Mucosa of rectum (tissue), 2 donors: Measurements from ENCODE around the gene NFIC.

Source experiments
- H3K27ac ChIP-seq, 2 donors: one replicate each; pipeline ENCODE4 v1.7.0; 2013; ENCODE audit warnings: inconsistent platforms in 2 of 2, low read depth in 2 of 2, low read length in 2 of 2
- H3K27me3 ChIP-seq, 2 donors: one replicate each; pipeline ENCODE4 v1.7.0; 2013; ENCODE audit warnings: low read length in 2 of 2; ENCODE audit not compliant: control insufficient read depth in 2 of 2, insufficient read depth in 2 of 2
- H3K36me3 ChIP-seq, 2 donors: one replicate each; pipeline ENCODE4 v1.7.0; 2013; ENCODE audit warnings: low read length in 2 of 2; ENCODE audit not compliant: control insufficient read depth in 2 of 2, insufficient read depth in 2 of 2
- H3K4me1 ChIP-seq, 2 donors: one replicate each; pipeline ENCODE4 v1.7.0; 2013; ENCODE audit warnings: low read length in 2 of 2, mild to moderate bottlenecking in 1 of 2; ENCODE audit not compliant: control insufficient read depth in 2 of 2, insufficient read depth in 2 of 2
- H3K4me3 ChIP-seq, 2 donors: one replicate each; pipeline ENCODE4 v1.7.0; 2013; ENCODE audit warnings: low read length in 2 of 2
- H3K9ac ChIP-seq, 2 donors: one replicate each; pipeline ENCODE4 v1.7.0; 2013; ENCODE audit warnings: low read length in 2 of 2, low read depth in 1 of 2, mild to moderate bottlenecking in 1 of 2
- H3K9me3 ChIP-seq, 2 donors: one replicate each; pipeline ENCODE4 v1.7.0; 2013; ENCODE audit warnings: low read length in 2 of 2; ENCODE audit not compliant: control insufficient read depth in 2 of 2
- donor health status: healthy.
- donor health status: Normal muscosa, but diverticular disease.

The NFIC gene

GRCh38 chr19:3477506-3477905 is 111.1 kb downstream of the NFIC start:
- Histone ChIP-seq H3K9me3 (no peaks in the 10 kb centered on the region), H3K27me3 (no peaks in the 10 kb centered on the region), H3K36me3 (no peaks in the 10 kb centered on the region), H3K4me1 (peaks cover 17 to 18% of the 10 kb centered on the region in 2 donors), H3K9ac (no peak overlapping the region), H3K27ac (no peak overlapping the region), H3K4me3 (no peak overlapping the region)

GRCh38 chr19:3477951-3478350 is 111.6 kb downstream of the NFIC start:
- Histone ChIP-seq H3K9me3 (no peaks in the 10 kb centered on the region), H3K27me3 (no peaks in the 10 kb centered on the region), H3K36me3 (no peaks in the 10 kb centered on the region), H3K4me1 (peaks cover 17 to 18% of the 10 kb centered on the region in 2 donors), H3K9ac (no peak overlapping the region), H3K27ac (no peak overlapping the region), H3K4me3 (no peak overlapping the region)

- Histone ChIP-seq H3K27ac (no peak overlapping the region), H3K27me3 (no peaks in the 10 kb centered on the region), H3K4me1 (peaks cover 17 to 18% of the 10 kb centered on the region in 2 donors), H3K4me3 (no peak overlapping the region), H3K9ac (no peak overlapping the region), H3K9me3 (no peaks in the 10 kb centered on the region), H3K36me3 (no peaks in the 10 kb centered on the region)
Measured at GRCh38 chr19:3478409-3479176, 112.2 kb downstream of the NFIC start.

GRCh38 chr19:3479177-3479833 is 112.9 kb downstream of the NFIC start:
- H3K27ac ChIP-seq, result no peak overlapping the region
- H3K9me3 ChIP-seq, result no peaks in the 10 kb centered on the region
- H3K9ac ChIP-seq, result no peak overlapping the region
- H3K27me3 ChIP-seq, result no peaks in the 10 kb centered on the region
- no peak overlapping the region for H3K4me3 ChIP-seq
- H3K36me3 ChIP-seq, result no peaks in the 10 kb centered on the region
- H3K4me1 ChIP-seq, result peaks cover 10 to 18% of the 10 kb centered on the region in 2 donors

- H3K27me3 ChIP-seq, result no peaks in the 10 kb centered on the region
- H3K27ac ChIP-seq, result peak overlapping the region; percentile 16 to 43
Measured at GRCh38 chr19:3479834-3480215, 113.4 kb downstream of the NFIC start.

GRCh38 chr19:3480383-3481091 is 114.2 kb downstream of the NFIC start, which contains the start of gene SMIM24:
Gene SMIM24, minus strand, starts transcription at chr19:3480525. Its CDS starts 62 bp downstream, at chr19:3480463.
- Histone ChIP-seq H3K27me3 (no peaks in the 10 kb centered on the region), H3K27ac (peak within 1 kb of the TSS; percentile 16 to 43), H3K9me3 (no peaks in the 10 kb centered on the region), H3K9ac (peak within 1 kb of the TSS in 1 of 2 donors; percentile 54), H3K4me1 (peaks cover 4 to 13% of the 10 kb centered on the region in 2 donors), H3K36me3 (no peaks in the 10 kb centered on the region), H3K4me3 (peak within 1 kb of the TSS in 1 of 2 donors; percentile 36)

More at GRCh38 chr19:3479834-3480215, 113.4 kb downstream of the NFIC start:
- Histone ChIP-seq H3K4me1 (peaks cover 5 to 13% of the 10 kb centered on the region in 2 donors), H3K9me3 (no peaks in the 10 kb centered on the region), H3K9ac (peak overlapping the region in 1 of 2 donors; percentile 54), H3K36me3 (no peaks in the 10 kb centered on the region), H3K4me3 (peak overlapping the region in 1 of 2 donors; percentile 36)

GRCh38 chr19:3481241-3482090 is 115.1 kb downstream of the NFIC start:
- Histone ChIP-seq H3K9me3 (no peaks in the 10 kb centered on the region), H3K4me1 (peaks cover 4 to 13% of the 10 kb centered on the region in 2 donors), H3K27ac (no peak overlapping the region), H3K9ac (no peak overlapping the region), H3K27me3 (no peaks in the 10 kb centered on the region), H3K36me3 (no peaks in the 10 kb centered on the region), H3K4me3 (no peak overlapping the region)

- Histone ChIP-seq H3K4me3 (peak overlapping the region; percentile 58 to 61), H3K4me1 (peaks cover 4 to 13% of the 10 kb centered on the region in 2 donors), H3K36me3 (no peaks in the 10 kb centered on the region), H3K9ac (peak overlapping the region; percentile 60 to 82), H3K27me3 (no peaks in the 10 kb centered on the region), H3K9me3 (no peaks in the 10 kb centered on the region), H3K27ac (peak overlapping the region; percentile 63 to 79)
Measured at GRCh38 chr19:3482507-3483225, 116.3 kb downstream of the NFIC start.

GRCh38 chr19:3483226-3483628 is 116.8 kb downstream of the NFIC start, which contains the start of gene SMIM44:
Gene SMIM44, minus strand, starts transcription at chr19:3483441. Its CDS starts 38 bp downstream, at chr19:3483403.
- peak within 1 kb of the TSS; percentile 58 to 61 for H3K4me3 ChIP-seq
- no peaks in the 10 kb centered on the region for H3K27me3 ChIP-seq
- peak within 1 kb of the TSS; percentile 60 to 82 for H3K9ac ChIP-seq
- H3K36me3 ChIP-seq, result no peaks in the 10 kb centered on the region
- peak within 1 kb of the TSS; percentile 63 to 79 for H3K27ac ChIP-seq
- peaks cover 4 to 13% of the 10 kb centered on the region in 2 donors for H3K4me1 ChIP-seq
- H3K9me3 ChIP-seq, result no peaks in the 10 kb centered on the region
